ENCODE measurements around the gene MIR17HG.

GRCh38 chr13:91331047-91331915 lies 16.2 kb upstream of the MIR17HG start:
- TF ChIP-seq, protein P1, sequence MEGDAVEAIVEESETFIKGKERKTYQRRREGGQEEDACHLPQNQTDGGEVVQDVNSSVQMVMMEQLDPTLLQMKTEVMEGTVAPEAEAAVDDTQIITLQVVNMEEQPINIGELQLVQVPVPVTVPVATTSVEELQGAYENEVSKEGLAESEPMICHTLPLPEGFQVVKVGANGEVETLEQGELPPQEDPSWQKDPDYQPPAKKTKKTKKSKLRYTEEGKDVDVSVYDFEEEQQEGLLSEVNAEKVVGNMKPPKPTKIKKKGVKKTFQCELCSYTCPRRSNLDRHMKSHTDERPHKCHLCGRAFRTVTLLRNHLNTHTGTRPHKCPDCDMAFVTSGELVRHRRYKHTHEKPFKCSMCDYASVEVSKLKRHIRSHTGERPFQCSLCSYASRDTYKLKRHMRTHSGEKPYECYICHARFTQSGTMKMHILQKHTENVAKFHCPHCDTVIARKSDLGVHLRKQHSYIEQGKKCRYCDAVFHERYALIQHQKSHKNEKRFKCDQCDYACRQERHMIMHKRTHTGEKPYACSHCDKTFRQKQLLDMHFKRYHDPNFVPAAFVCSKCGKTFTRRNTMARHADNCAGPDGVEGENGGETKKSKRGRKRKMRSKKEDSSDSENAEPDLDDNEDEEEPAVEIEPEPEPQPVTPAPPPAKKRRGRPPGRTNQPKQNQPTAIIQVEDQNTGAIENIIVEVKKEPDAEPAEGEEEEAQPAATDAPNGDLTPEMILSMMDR (IDR thresholded peaks at IDR 0.05) = no peak
- TF ChIP-seq POLR2AphosphoS5 (IDR thresholded peaks at IDR 0.05) (no peak), EP300 (IDR thresholded peaks at IDR 0.05) (no peak), POLR2A (IDR thresholded peaks at IDR 0.05) (no peak)
